Naive thymus-derived CD8-positive, alpha-beta T cell (primary cell): ENCODE results near the gene NUTM2B. TPM values are rescaled to one million over a fixed set of nuclear protein-coding genes. Genes with fewer than 3 reads are reported as not detected.

Source experiments
- polyA plus RNA-seq, 3 donors: library from polyadenylated mRNA; unstranded; fragments of 300-500 nt; fragmentation: Illumina TruSeq; gene quantifications; one replicate each; pipeline ENCODE4 v1.2.3, GENCODE V29; 2021
- total RNA-seq, 8 experiments: library from RNA in 2 of 8; stranded (reverse) in 2 of 8; gene quantifications; one replicate each; pipeline ENCODE4 v1.2.3 and lab custom pipeline; 2021 to 2026

Gene NUTM2B
- total and polyA plus RNA-seq, 5 experiments from 2014 or later = 0.18 to 2.6 (median 2.6) TPM; not detected in 2

Other genes with a start within 250 kb of the NUTM2B start
- gene EIF5AL1, start 190.7 kb upstream of the NUTM2B start, total RNA-seq = under 1 TPM; 0.55 to 0.65 TPM
- under 1 TPM; 0.08 to 0.52 (median 0.22) TPM for gene EIF5AL1, start 190.7 kb upstream of the NUTM2B start, polyA plus RNA-seq
- gene SFTPA2, start 142.8 kb upstream of the NUTM2B start, total RNA-seq = not detected
- not detected for gene SFTPA2, start 142.8 kb upstream of the NUTM2B start, polyA plus RNA-seq
- gene SFTPA1, start 92.3 kb upstream of the NUTM2B start, total RNA-seq = not detected
- not detected for gene SFTPA1, start 92.3 kb upstream of the NUTM2B start, polyA plus RNA-seq
- under 1 TPM; 0.77 to 0.96 TPM for gene NUTM2E, start 123.5 kb downstream of the NUTM2B start, total RNA-seq
- not detected for gene NUTM2E, start 123.5 kb downstream of the NUTM2B start, polyA plus RNA-seq
- gene SFTPD, start 245.9 kb downstream of the NUTM2B start, total RNA-seq = not detected
- gene SFTPD, start 245.9 kb downstream of the NUTM2B start, polyA plus RNA-seq = not detected